Measurements from ENCODE around the gene MACROD2. TPM values are rescaled to one million over a fixed set of nuclear protein-coding genes. Genes with fewer than 3 reads are reported as not detected.

MACROD2 gene
- total RNA-seq, 1 donor from 2014 or later, result 1.6 TPM

GRCh38 chr20:16035576-16035975, 2040.3 kb downstream of the MACROD2 start:
- DNase-seq (ENCODE audit: low read depth), result no peak
- Histone ChIP-seq H3K27me3 (ENCODE audit: control insufficient read depth, insufficient read depth, low read length) (no peaks in the 10 kb centered on the region), H3K36me3 (ENCODE audit: control insufficient read depth, insufficient read depth, low read length) (no peaks in the 10 kb centered on the region), H3K4me3 (ENCODE audit: low read depth, low read length) (no peak overlapping the region)
- no peak for FAIRE-seq
- no peak for TF ChIP-seq CTCF (IDR thresholded peaks at IDR 0.05; ENCODE audit: insufficient read depth, low read length, severe bottlenecking)

DNA sequence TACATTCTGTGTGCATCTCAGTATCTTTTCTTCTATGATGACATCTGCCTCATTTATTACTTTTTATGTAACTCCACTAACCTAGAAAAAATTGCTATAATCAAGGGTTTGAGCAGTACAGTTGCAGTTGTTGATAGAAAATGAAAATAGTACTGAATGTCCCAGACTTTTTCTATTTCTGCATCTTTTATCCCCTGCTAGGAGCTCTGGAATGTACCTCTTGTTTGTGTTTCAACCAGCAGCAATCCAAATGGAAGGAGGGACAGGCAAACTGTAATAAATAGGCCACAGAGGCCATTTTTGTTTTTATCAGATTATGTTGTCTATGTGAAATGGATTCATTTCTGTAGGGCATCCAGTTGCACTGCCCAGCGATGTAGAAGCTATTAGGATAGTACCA, 2041.0 kb downstream of the MACROD2 start:
- Histone ChIP-seq H3K27me3 (ENCODE audit: control insufficient read depth, insufficient read depth, low read length) (no peaks in the 10 kb centered on the region), H3K4me3 (ENCODE audit: low read depth, low read length) (no peak overlapping the region), H3K36me3 (ENCODE audit: control insufficient read depth, insufficient read depth, low read length) (no peaks in the 10 kb centered on the region)
- FAIRE-seq (no peak), DNase-seq (ENCODE audit: low read depth) (no peak)
- TF ChIP-seq CTCF (IDR thresholded peaks at IDR 0.05; ENCODE audit: insufficient read depth, low read length, severe bottlenecking), result no peak

GRCh38 chr20:16040742-16041141, 2045.4 kb downstream of the MACROD2 start:
- TF ChIP-seq CTCF (IDR thresholded peaks at IDR 0.05; ENCODE audit: insufficient read depth, low read length, severe bottlenecking), result no peak
- no peak for DNase-seq (ENCODE audit: low read depth)
- Histone ChIP-seq H3K36me3 (ENCODE audit: control insufficient read depth, insufficient read depth, low read length) (no peaks in the 10 kb centered on the region), H3K4me3 (ENCODE audit: low read depth, low read length) (no peak overlapping the region), H3K27me3 (ENCODE audit: control insufficient read depth, insufficient read depth, low read length) (no peaks in the 10 kb centered on the region)
- FAIRE-seq, result no peak

DNA sequence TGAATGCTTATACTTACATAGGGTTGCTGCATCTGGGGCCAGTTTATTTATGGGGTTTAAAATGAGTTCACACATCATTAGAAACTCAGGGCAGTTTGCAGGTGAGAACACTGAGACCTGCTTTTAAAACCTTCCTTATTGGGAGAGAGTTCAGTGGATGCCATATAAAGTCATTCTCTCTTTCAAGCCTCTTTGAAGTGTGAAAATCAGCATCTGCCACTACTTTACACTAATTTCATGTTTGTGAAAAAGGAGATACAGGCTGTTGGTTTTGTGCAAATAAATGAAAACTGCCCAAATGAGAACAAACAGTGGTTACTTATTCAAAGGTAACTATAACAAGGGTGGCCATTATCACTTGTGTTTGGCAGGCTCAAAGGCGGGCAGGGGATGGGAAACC, 2047.4 kb downstream of the MACROD2 start:
- no peak for TF ChIP-seq CTCF (IDR thresholded peaks at IDR 0.05; ENCODE audit: insufficient read depth, low read length, severe bottlenecking)
- Histone ChIP-seq H3K36me3 (ENCODE audit: control insufficient read depth, insufficient read depth, low read length) (no peaks in the 10 kb centered on the region), H3K27me3 (ENCODE audit: control insufficient read depth, insufficient read depth, low read length) (no peaks in the 10 kb centered on the region), H3K4me3 (ENCODE audit: low read depth, low read length) (no peak overlapping the region)
- DNase-seq (ENCODE audit: low read depth), result no peak
- FAIRE-seq, result no peak

- DNase-seq (ENCODE audit: low read depth) (no peak), FAIRE-seq (no peak)
- Histone ChIP-seq H3K36me3 (ENCODE audit: control insufficient read depth, insufficient read depth, low read length) (no peaks in the 10 kb centered on the region), H3K4me3 (ENCODE audit: low read depth, low read length) (no peak overlapping the region), H3K27me3 (ENCODE audit: control insufficient read depth, insufficient read depth, low read length) (no peaks in the 10 kb centered on the region)
- TF ChIP-seq CTCF (IDR thresholded peaks at IDR 0.05; ENCODE audit: insufficient read depth, low read length, severe bottlenecking), result no peak
Measured at GRCh38 chr20:16043931-16044330, 2048.6 kb downstream of the MACROD2 start.

GRCh38 chr20:16048876-16049275, 2053.6 kb downstream of the MACROD2 start:
- Histone ChIP-seq H3K27me3 (ENCODE audit: control insufficient read depth, insufficient read depth, low read length) (no peaks in the 10 kb centered on the region), H3K36me3 (ENCODE audit: control insufficient read depth, insufficient read depth, low read length) (no peaks in the 10 kb centered on the region), H3K4me3 (ENCODE audit: low read depth, low read length) (no peak overlapping the region)
- DNase-seq (ENCODE audit: low read depth), result no peak
- no peak for TF ChIP-seq CTCF (IDR thresholded peaks at IDR 0.05; ENCODE audit: insufficient read depth, low read length, severe bottlenecking)
- no peak for FAIRE-seq

Data from bronchial epithelial cell (primary cell).